A549 (cell line): ENCODE measurements around the gene HGFAC.

Experiments
- ESRRA ChIP-seq: fragments of 150-350 bp; IDR thresholded peaks from 2 replicates; pipeline ENCODE4 v1.6.1; 2014; ENCODE audit warnings: mild to moderate bottlenecking, low read length, borderline replicate concordance
- RFX5 ChIP-seq: fragments of 450-650 bp; IDR thresholded peaks from 2 replicates; pipeline ENCODE4 v1.7.1; 2014; ENCODE audit warnings: antibody characterized with exemption, mild to moderate bottlenecking, moderate library complexity
- TF ChIP-seq, protein P1 (sequence below): fragments of >200 bp; sonication (Bioruptor Twin); formaldehyde crosslinking; IDR thresholded peaks from 3 replicates; pipeline ENCODE4 v1.5.1; 2016
- TF ChIP-seq, protein P2 (sequence below): IDR thresholded peaks from 2 replicates; pipeline ENCODE4 v1.6.1; 2012

DNA sequence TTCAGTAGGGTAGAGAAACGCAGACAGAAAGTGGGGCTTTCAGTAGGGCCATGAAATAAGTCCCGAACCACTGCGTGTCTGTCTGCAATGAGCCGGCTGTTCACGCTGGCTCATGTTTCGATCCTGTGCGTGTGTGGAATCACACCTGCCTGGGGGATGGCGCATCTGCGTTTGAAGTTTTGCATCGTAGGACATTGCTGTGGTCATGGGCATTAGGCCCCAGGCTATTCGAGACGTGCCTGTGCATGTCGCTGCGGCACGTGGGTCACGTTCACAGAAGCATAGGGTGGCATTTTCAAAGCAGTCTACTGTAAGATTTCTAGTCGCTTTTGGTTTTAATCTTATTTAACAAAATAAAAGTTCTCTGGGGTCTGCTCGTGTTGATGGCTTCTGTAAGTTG, 25.5 kb upstream of the HGFAC start:
- TF ChIP-seq, protein P1, sequence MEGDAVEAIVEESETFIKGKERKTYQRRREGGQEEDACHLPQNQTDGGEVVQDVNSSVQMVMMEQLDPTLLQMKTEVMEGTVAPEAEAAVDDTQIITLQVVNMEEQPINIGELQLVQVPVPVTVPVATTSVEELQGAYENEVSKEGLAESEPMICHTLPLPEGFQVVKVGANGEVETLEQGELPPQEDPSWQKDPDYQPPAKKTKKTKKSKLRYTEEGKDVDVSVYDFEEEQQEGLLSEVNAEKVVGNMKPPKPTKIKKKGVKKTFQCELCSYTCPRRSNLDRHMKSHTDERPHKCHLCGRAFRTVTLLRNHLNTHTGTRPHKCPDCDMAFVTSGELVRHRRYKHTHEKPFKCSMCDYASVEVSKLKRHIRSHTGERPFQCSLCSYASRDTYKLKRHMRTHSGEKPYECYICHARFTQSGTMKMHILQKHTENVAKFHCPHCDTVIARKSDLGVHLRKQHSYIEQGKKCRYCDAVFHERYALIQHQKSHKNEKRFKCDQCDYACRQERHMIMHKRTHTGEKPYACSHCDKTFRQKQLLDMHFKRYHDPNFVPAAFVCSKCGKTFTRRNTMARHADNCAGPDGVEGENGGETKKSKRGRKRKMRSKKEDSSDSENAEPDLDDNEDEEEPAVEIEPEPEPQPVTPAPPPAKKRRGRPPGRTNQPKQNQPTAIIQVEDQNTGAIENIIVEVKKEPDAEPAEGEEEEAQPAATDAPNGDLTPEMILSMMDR, result no peak
- TF ChIP-seq, protein P2, sequence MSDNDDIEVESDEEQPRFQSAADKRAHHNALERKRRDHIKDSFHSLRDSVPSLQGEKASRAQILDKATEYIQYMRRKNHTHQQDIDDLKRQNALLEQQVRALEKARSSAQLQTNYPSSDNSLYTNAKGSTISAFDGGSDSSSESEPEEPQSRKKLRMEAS, result no peak
- TF ChIP-seq RFX5 (no peak), ESRRA (no peak)
